ENCODE measurements around the gene ARSK.

GRCh38 chr5:95555553-95555952 is 652 bp downstream of the ARSK start:
- TF ChIP-seq CTCF (IDR thresholded peaks at IDR 0.05; ENCODE audit: low read length) (no peak), EZH2 (IDR thresholded peaks at IDR 0.05; ENCODE audit: borderline replicate concordance, low read length) (no peak)

Data from OCI-LY1 (cell line).